Gastroesophageal sphincter (tissue), 4 donors: ENCODE measurements around the gene ZHX3. TPM values are rescaled to one million over a fixed set of nuclear protein-coding genes. Genes with fewer than 3 reads are reported as not detected.
A peak's percentile ranks its signal among the peaks of the same experiment; 100 is the strongest.

Source experiments
- ATAC-seq: fragments of 150-250 bp; one replicate; pipeline ENCODE4 v1.9.1; 2016; ENCODE audit warnings: mild to moderate bottlenecking, moderate library complexity
- H3K27ac ChIP-seq, 4 donors: fragments of 200-600 bp; sonication (generic) in 3 of 4; 1 replicate in 3 of 4; 2 replicates in 1 of 4; pipeline ENCODE4 v1.5.1; 2016 to 2019
- H3K27me3 ChIP-seq: fragments of 200-600 bp; sonication (generic); one replicate; pipeline ENCODE4 v1.5.1; 2019
- H3K36me3 ChIP-seq, 2 donors: fragments of 200-600 bp; sonication (generic); one replicate each; pipeline ENCODE4 v1.5.1; 2019; ENCODE audit warnings: control low read depth in 1 of 2
- H3K4me1 ChIP-seq, 3 donors: fragments of 200-600 bp; sonication (generic); 1 replicate in 2 of 3; 2 replicates in 1 of 3; pipeline ENCODE4 v1.5.1; 2016 to 2019; ENCODE audit warnings: control low read depth in 2 of 3
- H3K4me3 ChIP-seq, 2 donors: fragments of 200-600 bp; sonication (generic); one replicate each; pipeline ENCODE4 v1.5.1; 2019; ENCODE audit warnings: mild to moderate bottlenecking in 1 of 2, moderate library complexity in 1 of 2
- H3K9me3 ChIP-seq, 3 donors: fragments of 200-600 bp; sonication (generic); one replicate each; pipeline ENCODE4 v1.5.1; 2017 to 2019; ENCODE audit warnings: control low read depth in 2 of 3
- EP300 ChIP-seq: sonication (generic); formaldehyde crosslinking; IDR thresholded peaks from one replicate; pipeline ENCODE4 v1.6.1; 2017; ENCODE audit warnings: antibody characterized with exemption, mild to moderate bottlenecking
- POLR2A ChIP-seq, 2 donors: fragments of 450-650 bp; IDR thresholded peaks; one replicate each; pipeline ENCODE4 v1.6.1; 2017; ENCODE audit warnings: antibody characterized with exemption in 2 of 2, mild to moderate bottlenecking in 2 of 2, moderate library complexity in 1 of 2
- POLR2AphosphoS5 ChIP-seq: sonication (generic); formaldehyde crosslinking; IDR thresholded peaks from one replicate; pipeline ENCODE4 v1.6.1; 2017; ENCODE audit warnings: antibody characterized with exemption
- WGBS, 2 donors: methylation state at CpG; one replicate each; pipeline ENCODE4 v1.1.5; 2018; ENCODE audit warnings: low coverage in 1 of 2; 5-methylcytosine and 5-hydroxymethylcytosine counted together
- total RNA-seq, 4 donors: library from RNA; depleted of rRNA; stranded (reverse); fragments of >200 nt; gene quantifications; one replicate each; pipeline ENCODE4 v1.1.0, GENCODE V29; 2016
- TF ChIP-seq, protein P1 (sequence below), 4 experiments: fragments of 200-600 bp in 2 of 4; fragments of 450-650 bp in 2 of 4; sonication (generic) in 1 of 4; IDR thresholded peaks; one replicate each; pipeline ENCODE4 v1.5.1; 2017 to 2019; ENCODE audit warnings: antibody characterized with exemption in 4 of 4, mild to moderate bottlenecking in 2 of 4, moderate library complexity in 2 of 4

The ZHX3 gene
- total RNA-seq, 4 donors from 2014 or later, result 121 to 183 (median 155) TPM

- no peak overlapping the region for H3K4me3 ChIP-seq
- peaks cover 0 to 78% (median 12%) of the 10 kb centered on the region in 3 donors for H3K4me1 ChIP-seq
- no peak for ATAC-seq
- WGBS, 2 donors, result 71 to 74% methylated on average over 4 of the region's 6 CpGs
- H3K36me3 ChIP-seq, result peaks cover 0 to 35% of the 10 kb centered on the region in 2 donors
- TF ChIP-seq POLR2A (IDR thresholded peaks at IDR 0.05), result no peak
- no peak for TF ChIP-seq EP300
- peak overlapping the region in 1 of 4 donors; percentile 1 for H3K27ac ChIP-seq
- no peaks in the 10 kb centered on the region for H3K9me3 ChIP-seq
- no peaks in the 10 kb centered on the region for H3K27me3 ChIP-seq
These were observed 159.4 kb downstream of the ZHX3 start for GRCh38 chr20:41158082-41158625.

GRCh38 chr20:41155261-41155660, 162.3 kb downstream of the ZHX3 start:
- H3K4me1 ChIP-seq, result peaks cover 0 to 93% (median 25%) of the 10 kb centered on the region in 3 donors
- whole genome bisulfite sequencing, 2 donors, result 61 to 69% methylated on average over 2 to 6 of the region's 7 CpGs
- H3K36me3 ChIP-seq, result peaks cover 0 to 8% of the 10 kb centered on the region in 2 donors
- H3K4me3 ChIP-seq, result no peak overlapping the region
- no peak for ATAC-seq
- no peaks in the 10 kb centered on the region for H3K27me3 ChIP-seq
- H3K27ac ChIP-seq, result no peak overlapping the region
- TF ChIP-seq POLR2AphosphoS5 (no peak), EP300 (no peak), POLR2A (IDR thresholded peaks at IDR 0.05) (no peak)
- TF ChIP-seq, protein P1, sequence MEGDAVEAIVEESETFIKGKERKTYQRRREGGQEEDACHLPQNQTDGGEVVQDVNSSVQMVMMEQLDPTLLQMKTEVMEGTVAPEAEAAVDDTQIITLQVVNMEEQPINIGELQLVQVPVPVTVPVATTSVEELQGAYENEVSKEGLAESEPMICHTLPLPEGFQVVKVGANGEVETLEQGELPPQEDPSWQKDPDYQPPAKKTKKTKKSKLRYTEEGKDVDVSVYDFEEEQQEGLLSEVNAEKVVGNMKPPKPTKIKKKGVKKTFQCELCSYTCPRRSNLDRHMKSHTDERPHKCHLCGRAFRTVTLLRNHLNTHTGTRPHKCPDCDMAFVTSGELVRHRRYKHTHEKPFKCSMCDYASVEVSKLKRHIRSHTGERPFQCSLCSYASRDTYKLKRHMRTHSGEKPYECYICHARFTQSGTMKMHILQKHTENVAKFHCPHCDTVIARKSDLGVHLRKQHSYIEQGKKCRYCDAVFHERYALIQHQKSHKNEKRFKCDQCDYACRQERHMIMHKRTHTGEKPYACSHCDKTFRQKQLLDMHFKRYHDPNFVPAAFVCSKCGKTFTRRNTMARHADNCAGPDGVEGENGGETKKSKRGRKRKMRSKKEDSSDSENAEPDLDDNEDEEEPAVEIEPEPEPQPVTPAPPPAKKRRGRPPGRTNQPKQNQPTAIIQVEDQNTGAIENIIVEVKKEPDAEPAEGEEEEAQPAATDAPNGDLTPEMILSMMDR (IDR thresholded peaks at IDR 0.05), result no peak
- no peaks in the 10 kb centered on the region for H3K9me3 ChIP-seq

DNA sequence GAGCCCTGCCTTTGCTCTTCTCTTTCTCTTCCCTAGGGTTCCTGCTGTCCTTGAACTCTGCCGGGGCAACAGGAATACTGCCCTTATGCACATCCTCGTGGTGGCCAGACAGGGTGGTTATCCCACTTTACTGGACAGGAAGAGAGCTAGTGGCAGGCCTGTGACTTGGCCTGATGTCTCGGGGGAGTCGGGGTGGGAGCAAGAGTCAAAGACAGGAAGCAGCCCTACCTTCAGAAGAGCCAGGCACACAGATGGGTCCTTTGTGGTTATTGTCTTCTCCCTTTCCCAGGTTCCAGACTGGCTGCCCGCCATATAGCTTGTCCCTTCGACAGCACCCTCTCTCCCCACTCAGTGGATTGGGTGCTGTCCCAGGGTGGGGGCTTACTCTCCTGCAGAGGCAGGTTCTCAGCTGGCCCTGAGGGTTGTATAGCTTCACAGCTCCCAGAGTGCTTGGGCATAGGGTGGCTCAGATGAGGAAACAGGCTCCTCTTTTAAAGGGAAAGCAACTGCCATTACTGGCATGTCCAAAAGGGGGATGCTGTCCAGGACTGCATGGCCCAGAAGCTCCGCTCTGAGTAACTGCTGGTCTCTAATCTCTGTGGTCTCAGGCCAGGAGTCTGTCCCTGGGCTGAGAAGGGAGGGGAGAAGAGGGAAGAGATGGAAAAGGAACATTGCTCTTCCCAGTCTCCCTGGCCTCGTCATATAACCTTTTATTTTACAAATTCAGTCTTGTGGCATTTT, 162.9 kb downstream of the ZHX3 start:
- peak overlapping the region in 1 of 4 donors; percentile 0 for H3K27ac ChIP-seq
- peak; percentile 30 for ATAC-seq
- WGBS, 2 donors, result 60% methylated on average over 6 of the region's 8 CpGs; no CpG with 5 or more reads in 1 of the 2 donors

GRCh38 chr20:41152108-41152757, 165.3 kb downstream of the ZHX3 start:
- Histone ChIP-seq H3K36me3 (no peaks in the 10 kb centered on the region), H3K4me1 (peaks cover 0 to 99% (median 42%) of the 10 kb centered on the region in 3 donors), H3K9me3 (no peaks in the 10 kb centered on the region), H3K27ac (peak overlapping the region in 3 of 4 donors; percentile 26 to 46 (median 39)), H3K27me3 (no peaks in the 10 kb centered on the region), H3K4me3 (no peak overlapping the region)
- no peak for ATAC-seq
- WGBS, 2 donors, result 22 to 42% methylated on average over 4 of the region's 5 CpGs
- no peak for TF ChIP-seq POLR2AphosphoS5
- TF ChIP-seq, protein P1 (IDR thresholded peaks at IDR 0.05), result no peak
- TF ChIP-seq POLR2A (IDR thresholded peaks at IDR 0.05), result no peak

More for the DNA sequence above, 162.9 kb downstream of the ZHX3 start:
- TF ChIP-seq EP300, result no peak
- TF ChIP-seq, protein P1 (IDR thresholded peaks at IDR 0.05), result peak in 1 of 4 experiments; percentile 10
- Histone ChIP-seq H3K36me3 (peaks cover 0 to 2% of the 10 kb centered on the region in 2 donors), H3K4me3 (no peak overlapping the region), H3K4me1 (peaks cover 0 to 93% (median 31%) of the 10 kb centered on the region in 3 donors), H3K27me3 (no peaks in the 10 kb centered on the region), H3K9me3 (no peaks in the 10 kb centered on the region)

DNA sequence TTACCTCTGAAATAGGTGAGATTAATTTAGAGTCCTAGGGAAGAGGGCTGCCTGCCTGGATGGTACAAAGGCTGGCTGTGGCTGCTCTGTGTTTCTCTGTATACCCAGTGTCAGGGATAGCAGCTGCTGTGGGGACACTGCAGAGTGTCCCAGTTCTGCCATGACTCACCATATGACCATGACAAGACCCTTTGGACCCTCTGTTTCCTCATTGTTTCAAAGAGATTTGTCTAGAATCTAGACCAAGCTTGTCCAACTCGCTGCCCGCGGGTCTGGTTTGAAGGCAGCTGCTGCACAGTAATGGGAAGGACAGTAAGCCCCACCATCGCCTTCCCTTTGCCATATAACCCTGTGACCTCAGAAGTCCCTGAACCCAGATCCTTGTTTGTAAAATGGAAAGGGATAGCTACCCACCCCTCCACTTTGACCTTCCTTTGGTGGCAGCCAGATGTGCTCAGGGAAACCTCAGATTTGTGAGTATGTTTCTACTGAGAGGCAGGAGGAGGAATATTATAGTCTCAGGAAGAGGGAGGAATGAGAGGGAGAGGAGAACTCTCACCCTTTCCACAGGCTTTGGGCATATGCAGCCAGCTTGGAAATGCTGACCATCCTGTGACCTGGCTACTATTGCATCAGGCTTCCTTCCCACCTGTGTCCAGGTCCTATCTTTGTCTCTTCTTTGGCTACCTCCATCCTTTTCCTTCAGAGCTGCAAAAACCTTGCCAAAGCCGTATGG, 166.2 kb downstream of the ZHX3 start:
- no peaks in the 10 kb centered on the region for H3K27me3 ChIP-seq
- no peaks in the 10 kb centered on the region for H3K36me3 ChIP-seq
- H3K27ac ChIP-seq, result peak overlapping the region in 2 of 4 donors; percentile 16 to 39
- H3K9me3 ChIP-seq, result no peaks in the 10 kb centered on the region
- TF ChIP-seq EP300 (no peak), POLR2AphosphoS5 (no peak)
- TF ChIP-seq, protein P1 (IDR thresholded peaks at IDR 0.05), result no peak
- no peak overlapping the region for H3K4me3 ChIP-seq
- ATAC-seq, result no peak
- peaks cover 0 to 100% (median 47%) of the 10 kb centered on the region in 3 donors for H3K4me1 ChIP-seq
- 100% methylated on average over 4 of the region's 5 CpGs; no CpG with 5 or more reads in 1 of the 2 donors for WGBS, 2 donors
